Upper lobe of left lung (tissue), 6 donors: ENCODE results near the gene EEF1A2. TPM values are rescaled to one million over a fixed set of nuclear protein-coding genes. Genes with fewer than 3 reads are reported as not detected.
A peak's percentile ranks its signal among the peaks of the same experiment; 100 is the strongest.
"Not testable (repeated sequence)": the region's sequence is repeated elsewhere in the genome, so short reads cannot be mapped to it uniquely, and the experiment has no call there.

ENCODE experiments used
- ATAC-seq, 2 donors: fragments of 200-7000 bp; cut with Tn5 transposase; one replicate each; pipeline ENCODE4 v1.9.1; 2022; ENCODE audit warnings: mild to moderate bottlenecking in 2 of 2, moderate library complexity in 2 of 2; ENCODE audit not compliant: low FRiP score in 2 of 2
- DNase-seq, 2 donors: peaks; one replicate each; pipeline ENCODE4 v3.0.0-alpha.2; 2019 to 2020
- H3K27ac ChIP-seq, 4 donors: fragments of 200-600 bp; sonication (generic); one replicate each; pipeline ENCODE4 v1.5.1; 2016 to 2019
- H3K27me3 ChIP-seq, 4 donors: fragments of 200-600 bp; sonication (generic); one replicate each; pipeline ENCODE4 v1.5.1; 2017 to 2019
- H3K36me3 ChIP-seq, 4 donors: fragments of 200-600 bp; sonication (generic); one replicate each; pipeline ENCODE4 v1.5.1; 2016 to 2019
- H3K4me1 ChIP-seq, 4 donors: fragments of 200-600 bp; sonication (generic); one replicate each; pipeline ENCODE4 v1.5.1; 2018 to 2019
- H3K4me3 ChIP-seq, 4 donors: fragments of 200-600 bp; sonication (generic); one replicate each; pipeline ENCODE4 v1.5.1; 2017 to 2019; ENCODE audit warnings: mild to moderate bottlenecking in 2 of 4, moderate library complexity in 1 of 4
- H3K9me3 ChIP-seq, 4 donors: fragments of 200-600 bp; sonication (generic); one replicate each; pipeline ENCODE4 v1.5.1; 2018 to 2019
- EP300 ChIP-seq, 4 donors: sonication (generic); formaldehyde crosslinking; IDR thresholded peaks; one replicate each; pipeline ENCODE4 v1.5.1; 2017; ENCODE audit warnings: antibody characterized with exemption in 4 of 4, control low read depth in 2 of 4
- POLR2A ChIP-seq, 4 donors: fragments of 450-650 bp; IDR thresholded peaks; one replicate each; pipeline ENCODE4 v1.5.1; 2016 to 2017; ENCODE audit warnings: antibody characterized with exemption in 4 of 4, mild to moderate bottlenecking in 2 of 4
- POLR2AphosphoS5 ChIP-seq, 2 donors: sonication (generic); formaldehyde crosslinking; IDR thresholded peaks; one replicate each; pipeline ENCODE4 v1.5.1; 2017; ENCODE audit warnings: antibody characterized with exemption in 2 of 2
- WGBS, 2 donors: methylation state at CpG; one replicate each; pipeline ENCODE4 v1.1.5; 2017 to 2018; 5-methylcytosine and 5-hydroxymethylcytosine counted together
- total RNA-seq, 6 donors: library from RNA; depleted of rRNA in 4 of 6; stranded (reverse); fragments of >200 nt in 4 of 6; gene quantifications; one replicate each; pipeline versions ENCODE4 v1.1.0 to v1.2.1, GENCODE V29; 2016 to 2021
- TF ChIP-seq, protein P1 (sequence below), 6 experiments: fragments of 450-650 bp in 4 of 6; fragments of 200-600 bp in 2 of 6; sonication (generic) in 2 of 6; IDR thresholded peaks; one replicate each; pipeline ENCODE4 v1.5.1; 2016 to 2019; ENCODE audit warnings: antibody characterized with exemption in 6 of 6
- donor health status: DM: no; HTN: no; CAD: no; lungs with moderate emphysema.
- donor health status: DM: no; HTN: yes; CAD: no; lungs with severe emphysema.

EEF1A2 gene
- total RNA-seq, 6 donors from 2014 or later, result 0.61 to 1.6 (median 1.1) TPM; not detected in 2

GRCh38 chr20:63517376-63518309, 18.8 kb upstream of the EEF1A2 start:
- peaks cover 13 to 30% (median 28%) of the 10 kb centered on the region in 4 donors for H3K4me1 ChIP-seq
- H3K27me3 ChIP-seq, result no peaks in the 10 kb centered on the region
- no peak overlapping the region for H3K4me3 ChIP-seq
- no peak for TF ChIP-seq POLR2A (IDR thresholded peaks at IDR 0.05)
- WGBS, 2 donors, result 83 to 92% methylated on average over 15 to 32 of the region's 32 CpGs
- ATAC-seq (no peak), DNase-seq (peak in 1 of 2 donors; percentile 63)
- H3K9me3 ChIP-seq, result no peaks in the 10 kb centered on the region
- no peak overlapping the region for H3K27ac ChIP-seq
- peaks cover 0 to 7% (median 2%) of the 10 kb centered on the region in 4 donors for H3K36me3 ChIP-seq

DNA sequence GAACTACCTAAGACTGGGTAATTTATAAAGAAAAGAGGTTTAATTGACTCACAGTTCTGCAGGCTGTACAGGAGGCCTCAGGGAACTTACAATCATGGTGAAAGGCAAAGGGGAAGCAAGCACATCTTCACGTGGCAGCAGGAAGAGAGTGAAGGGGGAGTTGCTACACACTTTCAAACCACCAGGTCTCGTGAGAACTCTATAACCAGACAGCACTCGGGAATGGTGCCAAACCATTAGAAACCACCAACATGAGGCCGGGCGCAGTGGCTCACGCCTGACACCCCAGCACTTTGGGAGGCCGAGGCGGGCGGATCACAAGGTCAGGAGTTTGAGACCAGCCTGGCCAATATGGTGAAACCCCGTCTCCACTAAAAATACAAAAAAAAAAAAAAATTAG, 15.6 kb upstream of the EEF1A2 start:
- not testable (repeated sequence) for H3K9me3 ChIP-seq, H3K4me3 ChIP-seq, H3K27me3 ChIP-seq, DNase-seq, H3K27ac ChIP-seq, H3K4me1 ChIP-seq, ATAC-seq, H3K36me3 ChIP-seq
- WGBS, 2 donors, result 60 to 64% methylated on average over 10 of the region's 10 CpGs

DNA sequence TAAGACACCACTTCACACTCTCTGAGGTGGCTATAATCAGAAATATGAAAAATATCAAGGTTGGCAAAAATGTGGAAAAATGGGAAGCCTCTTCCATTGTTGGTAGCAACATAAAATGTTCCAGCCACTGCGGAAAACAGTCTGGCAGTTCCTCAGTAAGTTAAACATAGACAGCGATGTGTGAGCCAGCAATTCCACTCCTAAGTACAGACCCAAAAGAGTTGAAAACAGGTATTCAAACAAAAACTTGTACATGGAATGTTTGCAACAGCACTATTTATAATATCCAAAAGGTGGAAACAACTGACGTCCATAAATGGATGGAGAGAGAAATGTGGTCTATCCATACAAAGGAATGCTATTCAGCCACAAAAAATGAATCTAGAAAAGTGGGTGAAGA, 14.3 kb upstream of the EEF1A2 start:
- TF ChIP-seq POLR2A (IDR thresholded peaks at IDR 0.05), result no peak
- TF ChIP-seq EP300 (IDR thresholded peaks at IDR 0.05), result no peak
- no peak for TF ChIP-seq POLR2AphosphoS5 (IDR thresholded peaks at IDR 0.05)
- TF ChIP-seq, protein P1, sequence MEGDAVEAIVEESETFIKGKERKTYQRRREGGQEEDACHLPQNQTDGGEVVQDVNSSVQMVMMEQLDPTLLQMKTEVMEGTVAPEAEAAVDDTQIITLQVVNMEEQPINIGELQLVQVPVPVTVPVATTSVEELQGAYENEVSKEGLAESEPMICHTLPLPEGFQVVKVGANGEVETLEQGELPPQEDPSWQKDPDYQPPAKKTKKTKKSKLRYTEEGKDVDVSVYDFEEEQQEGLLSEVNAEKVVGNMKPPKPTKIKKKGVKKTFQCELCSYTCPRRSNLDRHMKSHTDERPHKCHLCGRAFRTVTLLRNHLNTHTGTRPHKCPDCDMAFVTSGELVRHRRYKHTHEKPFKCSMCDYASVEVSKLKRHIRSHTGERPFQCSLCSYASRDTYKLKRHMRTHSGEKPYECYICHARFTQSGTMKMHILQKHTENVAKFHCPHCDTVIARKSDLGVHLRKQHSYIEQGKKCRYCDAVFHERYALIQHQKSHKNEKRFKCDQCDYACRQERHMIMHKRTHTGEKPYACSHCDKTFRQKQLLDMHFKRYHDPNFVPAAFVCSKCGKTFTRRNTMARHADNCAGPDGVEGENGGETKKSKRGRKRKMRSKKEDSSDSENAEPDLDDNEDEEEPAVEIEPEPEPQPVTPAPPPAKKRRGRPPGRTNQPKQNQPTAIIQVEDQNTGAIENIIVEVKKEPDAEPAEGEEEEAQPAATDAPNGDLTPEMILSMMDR (IDR thresholded peaks at IDR 0.05), result no peak
- no peak overlapping the region for H3K27ac ChIP-seq
- no peaks in the 10 kb centered on the region for H3K9me3 ChIP-seq
- 71 to 91% methylated on average over 3 of the region's 3 CpGs for WGBS, 2 donors
- no peaks in the 10 kb centered on the region for H3K27me3 ChIP-seq
- H3K4me3 ChIP-seq, result no peak overlapping the region
- ATAC-seq (no peak), DNase-seq (no peak)
- H3K4me1 ChIP-seq, result no peaks in the 10 kb centered on the region
- no peaks in the 10 kb centered on the region for H3K36me3 ChIP-seq

GRCh38 chr20:63509088-63509564, 10.2 kb upstream of the EEF1A2 start:
- 78 to 81% methylated on average over 9 of the region's 9 CpGs for WGBS, 2 donors
- no peak for DNase-seq
- TF ChIP-seq POLR2A (IDR thresholded peaks at IDR 0.05), result no peak
- no peaks in the 10 kb centered on the region for H3K36me3 ChIP-seq
- no peaks in the 10 kb centered on the region for H3K27me3 ChIP-seq
- H3K9me3 ChIP-seq, result peaks cover 0 to 10% (median 3%) of the 10 kb centered on the region in 4 donors
- H3K4me1 ChIP-seq, result no peaks in the 10 kb centered on the region
- H3K27ac ChIP-seq, result no peak overlapping the region
- no peak overlapping the region for H3K4me3 ChIP-seq
- ATAC-seq, result no peak

DNA sequence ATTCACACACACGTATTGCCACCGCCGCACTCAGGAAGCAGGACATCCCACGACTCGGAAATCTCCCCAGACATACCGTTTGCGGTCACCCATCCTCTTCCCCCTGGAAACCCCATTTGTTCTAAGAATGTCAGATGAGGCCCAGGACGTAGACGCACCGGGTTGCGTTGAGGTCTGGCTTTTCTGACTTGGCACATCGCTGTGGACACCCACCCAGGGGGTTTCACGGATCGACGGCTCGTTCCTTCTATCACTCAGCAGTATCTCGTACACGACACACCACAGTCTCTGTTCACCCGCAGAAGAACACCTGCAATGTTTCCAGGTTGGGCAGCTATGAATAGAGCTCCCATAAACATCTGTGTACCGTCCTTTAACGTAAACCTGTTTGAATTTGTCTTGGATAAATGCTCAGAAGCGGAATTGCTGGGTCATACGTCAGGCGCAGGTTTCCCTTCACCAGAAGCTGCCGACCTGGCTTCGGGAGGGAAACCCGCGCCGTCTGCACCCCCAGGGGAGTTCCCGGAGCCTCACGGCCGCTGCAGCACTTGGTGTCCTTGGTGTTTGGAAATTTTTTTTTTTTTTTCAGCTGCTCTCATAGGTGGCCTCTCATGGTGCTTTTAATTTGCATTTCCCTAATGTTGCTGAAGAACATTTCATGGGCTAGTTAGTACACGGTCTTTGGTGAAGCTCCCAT, 9.3 kb upstream of the EEF1A2 start:
- WGBS, 2 donors, result 88 to 89% methylated on average over 33 of the region's 33 CpGs
- DNase-seq, result peak in 1 of 2 donors; percentile 58
- Histone ChIP-seq H3K27ac (no peak overlapping the region), H3K36me3 (no peaks in the 10 kb centered on the region), H3K9me3 (peaks cover 0 to 10% (median 3%) of the 10 kb centered on the region in 4 donors), H3K4me3 (no peak overlapping the region), H3K4me1 (no peaks in the 10 kb centered on the region), H3K27me3 (no peaks in the 10 kb centered on the region)
- TF ChIP-seq, protein P1 (IDR thresholded peaks at IDR 0.05), result no peak
- TF ChIP-seq POLR2AphosphoS5 (IDR thresholded peaks at IDR 0.05) (no peak), EP300 (IDR thresholded peaks at IDR 0.05) (no peak)
- no peak for ATAC-seq

DNA sequence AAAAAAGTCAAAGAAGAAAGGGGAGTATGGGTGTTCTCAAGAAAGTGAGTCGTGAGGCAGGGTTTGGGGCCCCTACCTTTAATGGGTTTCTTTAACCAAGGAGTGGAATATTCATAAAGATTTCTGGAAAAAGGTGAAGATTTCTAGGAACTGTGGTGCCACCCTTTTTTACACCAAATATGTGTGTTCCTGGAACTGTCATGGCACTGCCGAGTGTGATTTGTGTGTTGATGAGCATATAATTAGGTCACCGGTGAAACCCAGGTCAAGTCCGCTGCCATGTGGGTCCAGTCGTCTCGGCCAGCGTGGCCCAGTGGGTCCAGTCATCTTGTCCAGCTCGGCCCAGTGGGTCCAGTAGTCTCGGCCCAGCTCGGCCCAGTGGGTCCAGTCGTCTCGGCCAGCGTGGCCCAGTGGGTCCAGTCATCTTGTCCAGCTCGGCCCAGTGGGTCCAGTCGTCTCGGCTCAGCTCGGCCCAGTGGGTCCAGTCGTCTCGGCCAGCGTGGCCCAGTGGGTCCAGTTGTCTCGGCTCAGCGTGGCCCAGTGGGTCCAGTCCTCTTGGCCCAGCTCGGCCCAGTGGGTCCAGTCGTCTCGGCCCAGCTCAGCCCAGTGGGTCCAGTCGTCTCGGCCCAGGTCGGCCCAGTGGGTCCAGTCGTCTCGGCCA, 8.3 kb upstream of the EEF1A2 start:
- 87 to 91% methylated on average over 26 to 28 of the region's 30 CpGs for WGBS, 2 donors
- H3K4me1 ChIP-seq, result no peaks in the 10 kb centered on the region
- peaks cover 0 to 10% (median 3%) of the 10 kb centered on the region in 4 donors for H3K9me3 ChIP-seq
- no peaks in the 10 kb centered on the region for H3K27me3 ChIP-seq
- ATAC-seq (no peak), DNase-seq (peak in 1 of 2 donors; percentile 76)
- no peaks in the 10 kb centered on the region for H3K36me3 ChIP-seq
- no peak overlapping the region for H3K4me3 ChIP-seq
- TF ChIP-seq POLR2A (IDR thresholded peaks at IDR 0.05), result no peak
- TF ChIP-seq, protein P1 (IDR thresholded peaks at IDR 0.05), result no peak
- TF ChIP-seq EP300 (IDR thresholded peaks at IDR 0.05), result no peak
- no peak for TF ChIP-seq POLR2AphosphoS5 (IDR thresholded peaks at IDR 0.05)
- no peak overlapping the region for H3K27ac ChIP-seq
